ENCODE results near the gene METTL22. TPM values are rescaled to one million over a fixed set of nuclear protein-coding genes. Genes with fewer than 3 reads are reported as not detected.

METTL22 gene, protein sequence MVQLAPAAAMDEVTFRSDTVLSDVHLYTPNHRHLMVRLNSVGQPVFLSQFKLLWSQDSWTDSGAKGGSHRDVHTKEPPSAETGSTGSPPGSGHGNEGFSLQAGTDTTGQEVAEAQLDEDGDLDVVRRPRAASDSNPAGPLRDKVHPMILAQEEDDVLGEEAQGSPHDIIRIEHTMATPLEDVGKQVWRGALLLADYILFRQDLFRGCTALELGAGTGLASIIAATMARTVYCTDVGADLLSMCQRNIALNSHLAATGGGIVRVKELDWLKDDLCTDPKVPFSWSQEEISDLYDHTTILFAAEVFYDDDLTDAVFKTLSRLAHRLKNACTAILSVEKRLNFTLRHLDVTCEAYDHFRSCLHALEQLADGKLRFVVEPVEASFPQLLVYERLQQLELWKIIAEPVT
- total RNA-seq (2022; extraction: Qiagen RNA extraction), result 21.1 to 25.1 TPM (median 22.2 TPM) in 5 replicates

DNA sequence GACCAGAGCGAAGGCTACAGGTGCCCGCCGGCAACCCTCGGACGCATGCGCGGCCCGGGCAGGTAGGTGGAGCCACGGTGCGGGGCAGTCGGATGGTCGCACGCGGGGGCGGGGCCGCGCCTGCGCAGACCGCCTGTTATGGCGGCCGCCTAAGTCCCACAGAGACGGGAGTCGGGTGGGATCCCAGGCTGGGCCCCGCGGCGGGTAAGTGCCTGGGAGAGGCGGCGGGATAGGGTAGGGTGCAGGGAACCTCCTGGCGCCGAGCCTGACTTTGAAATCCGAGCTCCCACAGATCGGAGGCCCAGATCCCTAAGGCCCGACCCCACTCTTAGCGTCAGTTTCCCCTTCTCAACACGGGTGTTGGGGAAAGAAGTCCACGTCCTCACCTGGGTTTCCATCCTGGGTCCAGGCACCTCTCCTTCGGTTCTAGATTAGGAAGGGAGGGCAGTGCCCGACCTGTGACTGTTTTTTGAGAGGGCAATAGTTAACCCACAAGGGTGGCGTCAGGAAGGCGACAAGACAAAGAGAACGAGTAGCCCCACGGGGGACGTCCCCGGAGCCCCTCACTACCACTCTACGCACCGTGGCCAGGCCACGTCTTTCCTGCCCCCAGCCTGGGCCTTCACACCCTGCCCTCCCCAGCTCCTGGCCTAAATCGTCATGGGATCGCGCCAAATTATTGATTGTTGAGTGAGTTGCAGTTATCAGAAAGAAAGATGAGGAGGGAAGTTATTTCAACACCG is at the start of gene METTL22:
TSS of gene METTL22 (plus strand) at position 127 of the 743 bp plus-strand sequence. CDS start 3,968 bp downstream, outside the sequence.

DNA sequence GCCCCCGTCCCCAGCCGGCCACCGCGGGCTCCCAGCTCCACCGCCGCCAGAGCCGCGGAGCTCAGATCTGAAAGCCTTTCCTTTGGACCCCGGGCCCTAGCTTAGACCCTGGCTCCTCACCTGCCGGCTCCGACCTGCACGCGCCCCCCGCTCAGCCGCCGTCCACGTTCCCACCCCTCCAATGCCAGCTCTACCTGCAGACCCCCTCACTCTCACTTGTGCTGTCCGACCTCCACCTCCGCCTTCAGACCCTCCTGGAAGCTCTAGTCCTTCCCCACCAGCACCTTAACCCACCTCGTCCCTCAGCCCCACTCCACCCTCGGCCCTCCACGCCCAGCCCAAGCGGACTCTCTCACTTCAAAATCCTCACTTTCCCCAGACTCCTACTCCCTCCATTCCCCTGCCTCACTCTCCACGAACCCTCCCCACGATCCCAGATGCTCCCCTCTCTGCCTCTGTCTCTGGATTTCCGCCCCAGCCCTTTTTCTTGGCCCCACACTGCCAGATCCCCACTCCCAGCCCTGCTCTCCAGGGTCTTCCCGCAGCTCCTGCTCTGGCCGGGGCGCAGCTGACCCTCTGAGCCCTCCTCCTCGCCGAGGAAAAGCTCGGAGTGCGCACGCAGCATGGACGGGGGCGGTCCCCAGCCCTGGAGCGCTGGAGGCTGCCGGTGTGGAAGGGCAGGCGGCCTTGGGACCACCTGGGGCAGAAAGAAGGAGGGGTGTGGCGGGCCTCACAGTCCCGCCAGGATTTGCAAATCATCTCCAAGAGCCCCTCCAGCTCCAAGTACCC is 31.4 kb upstream of the METTL22 start, which contains the start of gene TMEM114:
TSS of gene TMEM114 (minus strand) at position 612 of the 789 bp plus-strand sequence. CDS start 673 bp downstream, outside the sequence.

DNA sequence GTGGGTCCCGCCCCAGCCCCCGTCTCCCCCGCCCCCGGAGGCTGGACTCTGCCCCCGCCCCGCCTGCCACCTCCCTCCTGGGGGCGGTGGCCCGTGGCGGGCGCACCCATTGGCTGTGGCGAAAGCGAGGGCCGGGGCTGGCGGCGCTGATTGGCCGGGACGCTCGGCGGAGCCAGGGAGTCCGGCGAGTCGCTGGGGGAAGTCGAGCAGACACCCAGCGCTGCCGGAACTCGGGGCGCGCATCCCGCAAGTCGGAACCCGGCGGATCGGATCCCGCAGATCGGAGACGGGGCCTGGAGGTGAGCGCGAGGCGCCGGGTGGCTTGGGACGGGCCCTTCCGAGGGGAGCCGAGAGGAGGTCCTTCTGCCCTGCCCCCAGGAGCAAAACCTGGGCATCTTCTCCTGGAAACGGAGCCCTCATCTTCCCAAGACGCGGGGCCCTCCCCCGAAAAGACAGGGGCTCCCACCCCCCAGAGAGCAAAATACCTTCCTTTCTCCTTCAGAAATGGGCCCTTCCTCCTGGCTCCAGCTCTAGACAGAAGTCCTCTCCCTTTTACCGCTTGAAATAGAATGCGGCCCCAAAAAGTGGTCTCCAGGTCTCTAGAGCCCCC is 53.0 kb downstream of the METTL22 start, which contains the start of gene ABAT:
TSS of gene ABAT (plus strand) at position 205 of the 610 bp plus-strand sequence. CDS start 61,123 bp downstream, outside the sequence.

Other genes starting within 250 kb of the METTL22 start
- gene TMEM114, start 31.2 kb upstream of the METTL22 start, total RNA-seq (2022; extraction: Qiagen RNA extraction), result not detected in 5 replicates
- gene ABAT, start 52.9 kb downstream of the METTL22 start, total RNA-seq (2022; extraction: Qiagen RNA extraction), result 0.18 to 0.33 TPM (median 0.29 TPM) in 5 replicates
- 12.0 to 13.3 TPM (median 12.9 TPM) in 5 replicates for gene TMEM186, start 175.9 kb downstream of the METTL22 start, total RNA-seq (2022; extraction: Qiagen RNA extraction)
- gene PMM2, start 176.1 kb downstream of the METTL22 start, total RNA-seq (2022; extraction: Qiagen RNA extraction), result 92.3 to 111 TPM (median 95.3 TPM) in 5 replicates
- 141 to 166 TPM (median 153 TPM) in 5 replicates for gene CARHSP1, start 247.3 kb downstream of the METTL22 start, total RNA-seq (2022; extraction: Qiagen RNA extraction)